DMS 273 treated with DMSO at 0.1 percent for 48 hours (cell line): ENCODE results near the gene LCN6.
"Not testable (repeated sequence)": the region's sequence is repeated elsewhere in the genome, so short reads cannot be mapped to it uniquely, and the experiment has no call there.

ENCODE experiments used
- DNase-seq: peaks from one replicate; lab custom pipeline; 2025; lab: John Stamatoyannopoulos, UW

The LCN6 gene

DNA sequence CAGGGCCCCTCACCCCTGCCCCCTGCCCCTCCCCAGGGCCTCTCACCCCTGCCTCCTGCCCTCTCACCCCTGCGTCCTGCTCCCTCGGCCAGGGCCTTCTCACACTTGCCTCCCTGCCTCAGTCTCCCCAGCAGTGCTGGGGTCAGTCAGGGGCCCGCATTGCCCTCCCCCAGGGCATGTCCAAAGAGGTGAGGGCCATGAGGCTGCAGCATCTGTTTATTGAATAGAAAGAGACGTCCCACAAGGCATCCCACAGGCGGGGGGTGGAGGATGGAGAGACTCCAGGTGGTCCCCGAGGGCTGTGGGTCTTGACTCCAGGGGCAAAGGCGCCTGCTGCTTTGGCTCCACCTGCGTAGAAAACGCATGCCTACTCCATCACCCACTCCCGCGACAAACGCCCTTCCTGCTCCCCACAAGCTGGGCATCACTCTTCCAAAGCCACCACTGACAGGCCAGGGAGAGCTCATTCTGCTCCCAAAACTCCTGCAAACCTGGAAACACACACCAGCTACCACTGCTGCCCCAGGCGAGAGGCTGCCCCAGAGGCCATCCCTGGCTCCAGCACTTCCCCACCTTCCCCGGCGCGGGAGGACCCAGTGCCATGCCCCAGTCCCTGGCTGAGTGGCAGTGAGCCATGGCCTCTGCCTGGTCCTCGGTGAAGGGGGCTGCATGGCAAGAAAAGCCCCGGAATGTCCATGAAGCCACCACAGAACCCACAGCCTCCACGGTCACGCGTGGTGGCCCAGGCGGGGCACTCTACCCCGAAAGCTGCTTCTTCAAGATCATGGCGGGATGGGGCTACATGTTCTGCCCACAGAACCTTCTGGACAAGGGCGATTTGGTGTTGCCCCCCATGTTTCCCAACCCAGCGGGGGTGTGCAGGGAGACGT lies 11.4 kb upstream of the LCN6 start:
- no peak for DNase-seq

DNA sequence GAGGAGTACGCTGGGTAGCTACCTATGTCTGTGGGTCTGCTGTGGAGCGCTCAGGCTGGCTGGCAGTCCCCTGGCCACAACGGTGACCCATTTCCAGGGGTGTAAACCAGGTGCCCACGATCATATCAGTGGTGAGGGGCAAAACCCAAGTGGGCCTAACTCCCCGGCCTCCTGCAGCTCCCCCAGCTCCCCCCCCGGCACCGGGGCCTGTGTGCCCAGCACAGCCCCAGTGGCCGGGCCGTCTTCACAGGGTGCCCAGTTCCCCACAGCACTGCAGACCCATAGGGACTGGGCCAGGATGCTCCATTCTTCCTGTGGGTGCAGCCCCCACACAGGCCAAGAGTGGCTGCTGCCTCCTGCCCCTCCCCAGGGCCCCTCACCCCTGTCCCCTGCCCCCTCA lies 10.7 kb upstream of the LCN6 start:
- DNase-seq = no peak

DNA sequence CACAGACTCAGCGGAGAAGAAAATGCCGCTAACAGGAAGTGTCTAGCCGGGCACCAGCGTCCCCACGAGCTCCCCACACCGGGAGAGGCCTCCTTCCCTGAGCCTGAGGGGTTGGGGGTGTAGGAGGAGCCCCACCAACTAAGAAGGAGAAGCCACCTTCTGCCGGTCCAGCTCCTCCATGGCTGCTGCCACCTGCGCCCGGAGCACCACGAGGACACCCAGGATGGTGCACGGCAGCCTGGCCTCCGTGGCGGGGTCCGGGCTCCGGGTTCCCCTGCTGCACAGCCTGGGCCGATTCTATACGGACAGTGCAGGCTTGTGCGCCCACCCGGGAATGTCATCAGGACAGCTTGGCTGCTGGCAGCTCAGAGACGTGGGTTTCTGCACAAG lies 9.4 kb upstream of the LCN6 start:
- no peak for DNase-seq

DNA sequence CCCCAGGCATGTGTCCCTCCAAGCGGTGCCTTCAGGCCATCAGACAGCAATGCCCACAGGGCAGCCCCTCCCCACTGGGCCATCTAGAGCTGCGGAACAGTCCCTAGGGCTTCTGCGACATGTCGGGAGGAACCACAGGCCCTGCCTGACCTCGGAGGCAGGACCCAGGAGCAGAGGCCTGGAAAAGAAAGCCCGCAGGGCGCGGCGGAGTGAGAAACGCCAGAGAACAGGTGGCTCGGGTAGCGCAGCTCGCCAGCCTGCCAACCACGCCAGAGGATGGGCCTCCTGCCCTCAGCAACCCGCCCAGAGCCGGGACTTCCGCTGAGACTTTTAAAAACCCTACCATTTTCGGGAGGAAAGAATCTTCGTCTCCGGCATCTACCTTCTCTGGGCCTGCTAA lies 9.0 kb upstream of the LCN6 start:
- DNase-seq = no peak

DNA sequence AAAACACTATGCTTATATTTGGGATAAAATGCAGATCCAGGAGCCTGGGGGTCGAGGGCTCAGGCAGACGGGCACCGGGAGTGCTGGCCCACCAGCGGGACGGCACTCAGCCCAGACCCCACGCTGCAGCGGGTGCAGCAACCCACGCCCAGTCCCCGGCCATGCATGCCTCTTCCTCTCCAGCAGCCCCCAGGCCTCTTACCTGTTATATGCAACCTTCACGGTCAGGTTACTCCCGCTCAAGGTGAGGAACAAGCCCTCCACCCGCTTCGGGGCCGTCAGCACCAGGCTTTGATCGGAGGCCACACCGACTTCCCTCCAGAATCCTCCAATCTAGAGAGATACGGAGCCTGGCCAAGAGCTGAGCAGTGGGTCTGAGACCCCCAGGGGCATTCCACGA lies 8.5 kb upstream of the LCN6 start:
- DNase-seq = no peak

DNA sequence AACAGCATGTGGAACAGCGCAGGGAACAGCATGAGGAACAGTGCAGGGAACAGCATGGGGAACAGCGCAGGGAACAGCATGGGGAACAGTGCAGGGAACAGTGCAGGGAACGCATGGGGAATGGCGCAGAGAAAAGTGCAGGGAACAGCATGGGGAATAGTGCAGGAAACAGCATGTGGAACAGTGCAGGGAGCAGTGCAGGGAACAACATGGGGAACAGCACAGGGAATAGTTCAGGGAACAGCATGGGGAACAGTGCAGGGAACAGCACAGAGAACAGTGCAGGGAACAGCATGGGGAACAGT lies 7.8 kb upstream of the LCN6 start:
- no peak for DNase-seq

DNA sequence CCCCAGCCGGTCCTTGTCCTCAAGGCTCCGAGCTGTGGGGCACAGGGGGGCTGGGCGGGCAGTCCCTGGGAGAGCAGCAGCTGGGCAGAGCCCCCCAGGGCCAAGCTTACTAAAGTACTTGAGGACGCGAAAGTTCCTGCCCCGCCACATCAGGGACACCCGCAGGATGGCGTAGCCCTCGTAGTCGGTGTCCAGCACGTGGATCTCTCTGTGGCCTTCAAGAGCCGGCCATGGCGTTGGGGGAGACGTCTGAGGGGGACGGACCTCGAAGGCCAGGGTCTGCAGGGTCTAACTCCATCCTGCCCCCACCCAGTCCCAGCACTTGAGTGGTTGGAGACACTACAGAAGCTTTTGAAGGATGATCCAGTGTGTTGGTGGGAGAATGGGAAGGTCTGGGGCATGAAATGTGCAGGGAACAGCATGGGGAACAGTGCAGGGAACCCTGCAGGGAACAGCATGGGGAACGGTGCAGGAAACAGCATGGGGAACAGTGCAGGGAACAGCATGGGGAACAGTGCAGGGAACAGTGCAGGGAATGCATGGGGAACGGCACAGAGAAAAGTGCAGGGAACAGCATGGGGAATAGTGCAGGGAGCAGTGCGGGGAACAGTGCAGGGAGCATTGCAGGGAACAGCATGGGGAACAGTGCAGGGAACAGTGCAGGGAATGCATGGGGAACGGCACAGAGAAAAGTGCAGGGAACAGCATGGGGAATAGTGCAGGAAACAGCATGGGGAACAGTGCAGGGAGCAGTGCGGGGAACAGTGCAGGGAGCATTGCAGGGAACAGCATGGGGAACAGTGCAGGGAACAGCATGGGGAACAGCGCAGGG lies 7.2 kb upstream of the LCN6 start:
- not testable (repeated sequence) for DNase-seq

DNA sequence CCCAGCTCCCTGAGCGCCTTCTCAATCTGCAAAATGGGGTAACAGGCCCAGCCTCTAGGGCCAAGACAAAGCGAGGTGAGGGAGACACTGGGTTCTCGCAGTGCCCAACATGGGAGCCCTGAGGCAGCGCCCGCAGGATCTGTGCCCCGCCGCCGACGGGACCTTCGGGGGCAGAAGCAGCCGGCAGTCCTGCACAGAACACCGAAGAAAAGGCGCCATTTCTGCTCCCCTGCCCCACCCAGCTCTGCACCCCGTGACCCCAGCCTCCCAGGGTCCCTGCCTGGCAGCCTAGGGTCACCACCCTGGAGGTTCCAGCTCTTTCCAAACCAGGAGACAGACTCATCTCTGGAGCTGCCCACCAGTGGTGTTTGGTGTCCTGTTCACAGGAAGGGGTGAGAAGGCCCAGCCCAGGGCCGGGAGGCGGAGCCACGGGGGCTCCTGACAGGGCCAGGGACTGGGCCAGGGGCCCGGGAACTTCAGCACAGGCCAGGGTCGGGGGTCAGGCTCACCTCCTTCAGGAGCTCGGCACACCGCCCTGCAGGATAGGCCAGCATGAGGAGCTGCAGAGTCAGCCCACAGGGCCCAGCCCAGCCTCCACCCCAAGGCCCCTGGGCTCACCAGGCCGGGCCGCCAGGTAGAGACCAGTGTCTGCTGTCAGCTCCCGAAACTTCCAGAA lies 6.4 kb upstream of the LCN6 start:
- DNase-seq = no peak

DNA sequence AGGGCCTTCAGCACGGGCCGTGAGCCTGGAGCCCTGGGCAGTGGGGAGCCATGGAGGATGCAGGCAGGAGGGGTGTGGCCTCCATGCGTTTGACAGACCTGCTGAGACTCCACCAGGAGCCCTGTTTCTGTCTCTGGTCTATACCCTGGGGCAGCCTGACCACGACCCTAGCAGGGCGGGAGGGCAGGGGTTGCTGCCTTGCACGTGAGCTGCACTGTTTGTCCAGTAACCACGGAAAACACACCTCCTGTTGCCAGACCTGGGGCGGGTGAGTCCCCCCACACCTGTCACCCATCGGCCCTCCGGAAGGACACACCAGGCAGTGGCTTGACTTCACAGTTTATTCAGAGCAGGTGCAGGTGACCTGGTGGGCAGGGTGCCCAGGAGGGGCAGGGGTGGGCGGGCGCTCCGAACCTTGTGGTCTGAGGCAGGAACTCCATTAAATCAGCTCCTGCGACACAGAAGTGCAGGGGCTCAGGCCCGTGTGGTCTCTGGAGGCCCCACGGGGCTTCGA lies 5.8 kb upstream of the LCN6 start:
- DNase-seq = no peak

DNA sequence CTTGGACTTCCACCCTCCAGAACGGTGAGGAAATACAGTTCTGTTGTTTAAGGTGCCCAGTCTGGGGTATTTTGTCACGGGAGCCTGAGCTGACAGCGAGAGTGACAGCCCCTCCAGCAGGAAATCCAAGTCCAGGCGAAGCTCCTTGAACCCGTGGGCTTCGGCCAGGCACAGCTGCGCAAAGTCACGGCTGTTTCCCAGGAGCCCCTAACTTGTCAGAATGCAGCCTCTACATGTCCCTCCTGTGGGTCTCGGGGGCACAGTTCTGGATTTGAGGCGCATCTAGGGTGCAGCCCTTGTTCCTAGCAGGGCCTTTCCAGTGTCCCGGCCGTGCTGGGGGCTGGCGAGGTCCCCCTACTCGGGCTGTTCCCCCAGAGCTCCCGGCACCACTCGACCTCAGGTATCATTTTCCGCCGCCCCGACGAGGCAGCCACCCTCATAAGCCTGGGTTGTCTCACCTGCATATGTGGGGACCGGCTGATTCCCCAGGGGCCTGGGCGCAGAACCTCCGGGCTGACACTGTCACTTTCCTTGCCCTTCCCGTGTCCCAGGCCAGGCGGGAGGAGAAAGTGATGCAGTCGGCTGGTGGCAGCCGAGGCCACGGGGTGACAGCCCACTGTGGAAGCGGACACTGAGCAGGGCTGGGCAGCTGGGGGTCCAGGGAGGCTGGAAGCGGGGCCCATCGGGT lies 5.2 kb upstream of the LCN6 start:
- DNase-seq = no peak

DNA sequence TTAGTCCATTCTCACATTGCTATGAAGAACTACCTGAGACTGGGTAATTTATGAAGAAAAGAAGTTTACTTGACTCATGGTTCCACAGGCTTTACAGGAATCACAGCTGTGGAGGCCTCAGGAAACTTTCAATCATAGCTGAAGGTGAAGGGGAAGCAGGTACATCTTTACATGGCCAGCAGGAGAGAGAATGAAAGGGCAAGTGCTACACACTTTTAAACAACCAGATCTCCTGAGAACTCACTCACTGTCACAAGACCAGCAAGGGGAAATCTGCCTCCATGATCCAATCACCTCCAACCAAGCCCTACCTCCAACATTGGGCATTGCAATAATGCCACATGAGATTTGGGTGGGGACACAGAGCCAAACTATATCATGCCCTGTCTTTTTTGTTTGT lies 3.5 kb upstream of the LCN6 start:
- no peak for DNase-seq

DNA sequence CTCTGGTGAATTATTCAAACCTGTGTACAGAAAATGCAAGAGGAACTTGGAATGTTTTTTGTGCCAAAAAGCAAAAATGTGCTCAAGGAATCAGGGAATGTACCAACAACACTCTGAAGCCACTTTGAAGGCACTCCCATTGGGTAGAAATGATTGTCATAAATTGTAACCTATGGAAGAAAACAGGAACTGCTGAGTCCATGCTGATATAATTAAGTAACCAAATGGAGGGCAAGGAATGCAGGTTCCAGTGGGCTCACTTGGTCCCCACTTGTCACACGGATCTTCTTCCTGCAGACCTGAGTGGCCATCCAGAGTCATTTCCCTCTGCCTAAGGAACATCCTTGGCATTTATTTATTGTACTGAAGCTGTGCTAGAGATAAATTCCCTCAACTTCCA lies 2.9 kb upstream of the LCN6 start:
- no peak for DNase-seq

DNA sequence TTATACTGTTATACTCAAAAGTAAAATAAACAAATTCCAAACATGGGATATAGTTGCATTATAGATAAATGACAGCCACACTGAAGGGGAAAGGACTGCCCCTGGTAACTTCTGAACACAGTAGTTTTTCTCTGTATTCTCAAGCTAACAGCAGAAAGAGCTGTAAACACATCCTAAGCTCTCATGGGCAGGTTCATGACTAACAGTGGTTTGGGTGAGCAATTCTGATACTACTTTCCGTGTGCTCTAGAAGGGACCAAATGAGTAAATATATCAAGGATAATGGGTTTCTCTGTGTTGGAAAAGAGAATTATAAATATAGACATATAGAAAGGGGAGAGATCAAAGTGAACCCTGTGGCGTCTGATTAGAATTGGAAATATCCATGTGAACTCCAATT lies 2.2 kb upstream of the LCN6 start:
- no peak for DNase-seq

DNA sequence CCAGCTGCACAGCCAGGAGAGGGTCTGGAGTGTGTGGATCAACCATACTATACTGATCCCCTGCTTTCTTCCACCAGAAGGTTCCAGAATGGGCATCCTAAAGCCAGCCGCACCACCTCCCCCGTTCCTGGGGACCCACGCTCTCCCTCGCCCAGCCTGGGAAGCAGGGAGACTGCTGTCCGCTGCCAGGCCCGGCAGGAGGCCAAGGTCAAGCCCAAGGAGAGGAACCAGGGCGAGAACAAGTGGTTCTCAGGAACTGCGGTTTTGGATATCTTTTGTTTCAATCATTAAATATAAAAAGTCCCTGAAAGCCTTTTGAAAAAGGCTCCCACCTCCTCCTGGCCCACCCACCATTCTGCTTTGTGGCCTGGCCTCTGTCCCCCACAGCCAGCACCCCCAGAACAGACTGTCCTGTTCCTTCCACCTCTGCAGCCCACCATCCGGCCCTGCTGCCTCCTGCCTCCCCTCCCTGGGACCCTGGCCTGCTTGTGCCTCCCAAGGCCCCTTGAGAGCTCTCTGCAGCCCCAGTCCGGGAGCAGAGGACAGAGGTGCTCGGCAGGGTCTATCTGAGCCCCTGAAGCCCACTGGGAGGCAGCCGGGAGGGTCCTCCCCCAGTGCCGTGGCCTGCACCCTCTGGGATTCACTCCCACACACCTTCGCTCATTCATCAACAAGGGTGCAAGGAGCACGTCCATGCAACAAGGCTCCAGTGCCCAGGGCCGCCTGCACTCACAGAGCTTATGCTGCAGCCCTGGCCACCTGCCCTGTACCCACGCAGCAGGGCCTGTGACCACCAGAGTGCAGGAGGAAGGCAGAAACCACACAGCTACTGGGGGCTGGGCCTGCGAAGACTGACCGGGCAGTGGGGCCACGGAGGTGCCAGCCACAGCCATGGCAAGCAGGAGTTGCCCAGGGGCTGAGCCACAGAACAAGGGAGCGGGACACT lies 614 bp upstream of the LCN6 start:
- no peak for DNase-seq

DNA sequence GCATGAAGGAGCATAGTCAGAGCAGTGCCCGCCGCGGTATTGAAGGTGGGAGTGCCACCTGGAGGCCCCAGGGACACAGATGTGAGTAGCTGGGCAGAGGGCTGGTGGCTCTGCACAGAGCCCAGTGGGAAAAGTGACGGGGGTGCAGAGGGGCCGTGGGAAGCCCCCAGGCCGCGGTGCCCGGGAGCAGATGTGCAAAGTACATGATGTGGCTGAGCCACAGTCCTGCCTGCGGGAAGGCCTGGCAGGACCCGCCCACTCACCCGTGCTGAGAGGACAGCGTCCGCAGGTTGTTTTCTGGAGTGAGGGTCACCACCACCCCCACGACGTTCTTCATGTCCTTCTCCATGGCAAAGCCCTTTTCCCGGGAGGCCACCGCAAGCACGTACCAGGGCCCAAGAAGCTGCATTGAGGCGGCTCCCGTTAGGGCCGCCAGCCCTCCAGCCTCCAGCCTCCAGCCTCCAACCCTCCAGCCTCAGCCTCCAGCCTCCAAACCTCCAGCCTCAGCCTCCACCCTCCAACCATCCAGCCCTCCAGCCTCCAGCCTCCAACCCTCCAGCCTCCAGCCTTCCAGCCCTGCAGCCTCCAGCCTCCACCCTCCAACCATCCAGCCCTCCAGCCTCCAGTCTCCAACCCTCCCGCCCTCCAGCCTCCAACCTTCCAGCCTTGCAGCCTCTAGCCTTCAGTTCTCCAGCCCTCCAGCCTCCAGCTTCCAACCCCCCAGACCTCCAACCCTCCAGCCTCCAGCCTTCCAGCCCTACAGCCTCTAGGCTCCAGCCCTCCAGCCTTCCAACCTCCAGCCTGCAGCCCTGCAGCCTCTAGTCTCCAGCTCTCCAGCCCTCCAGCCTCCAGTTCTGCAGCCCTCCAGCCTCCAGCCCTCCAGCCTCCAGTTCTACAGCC lies 914 bp downstream of the LCN6 start:
- no peak for DNase-seq

DNA sequence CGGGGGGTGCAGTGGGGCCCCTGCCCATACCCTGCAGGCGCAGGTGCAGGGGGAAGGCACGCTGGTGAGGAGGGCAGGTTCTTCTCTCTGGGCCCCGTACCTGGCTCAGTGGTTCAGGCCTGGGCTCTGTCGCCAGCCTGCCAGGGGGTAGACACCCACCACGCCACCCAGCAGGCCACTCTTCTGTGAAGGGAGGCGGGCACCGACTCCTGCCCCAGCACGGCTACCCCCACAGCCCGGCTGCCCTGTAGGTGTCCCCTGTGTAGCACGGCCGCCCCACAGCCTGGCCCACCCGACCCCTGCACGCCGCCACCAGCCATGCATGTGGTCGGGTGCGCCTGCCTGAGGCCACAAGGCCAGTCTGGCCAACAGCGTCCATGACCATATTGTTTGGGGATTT lies 1.7 kb downstream of the LCN6 start:
- no peak for DNase-seq

DNA sequence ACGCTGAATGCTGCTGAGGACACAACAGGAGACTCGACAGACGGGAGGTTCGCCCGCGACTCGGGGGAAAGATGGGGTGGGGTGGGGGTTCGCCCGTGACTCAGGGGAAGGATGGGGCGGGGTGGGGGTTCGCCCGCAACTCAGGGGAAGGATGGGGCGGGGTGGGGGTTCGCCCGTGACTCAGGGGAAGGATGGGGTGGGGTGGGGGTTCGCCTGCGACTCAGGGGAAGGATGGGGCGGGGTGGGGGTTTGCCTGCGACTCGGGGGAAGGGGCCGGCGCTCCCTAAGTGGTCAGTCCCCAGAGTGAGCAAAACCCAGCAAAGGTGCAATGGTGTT lies 2.2 kb downstream of the LCN6 start:
- DNase-seq = no peak

DNA sequence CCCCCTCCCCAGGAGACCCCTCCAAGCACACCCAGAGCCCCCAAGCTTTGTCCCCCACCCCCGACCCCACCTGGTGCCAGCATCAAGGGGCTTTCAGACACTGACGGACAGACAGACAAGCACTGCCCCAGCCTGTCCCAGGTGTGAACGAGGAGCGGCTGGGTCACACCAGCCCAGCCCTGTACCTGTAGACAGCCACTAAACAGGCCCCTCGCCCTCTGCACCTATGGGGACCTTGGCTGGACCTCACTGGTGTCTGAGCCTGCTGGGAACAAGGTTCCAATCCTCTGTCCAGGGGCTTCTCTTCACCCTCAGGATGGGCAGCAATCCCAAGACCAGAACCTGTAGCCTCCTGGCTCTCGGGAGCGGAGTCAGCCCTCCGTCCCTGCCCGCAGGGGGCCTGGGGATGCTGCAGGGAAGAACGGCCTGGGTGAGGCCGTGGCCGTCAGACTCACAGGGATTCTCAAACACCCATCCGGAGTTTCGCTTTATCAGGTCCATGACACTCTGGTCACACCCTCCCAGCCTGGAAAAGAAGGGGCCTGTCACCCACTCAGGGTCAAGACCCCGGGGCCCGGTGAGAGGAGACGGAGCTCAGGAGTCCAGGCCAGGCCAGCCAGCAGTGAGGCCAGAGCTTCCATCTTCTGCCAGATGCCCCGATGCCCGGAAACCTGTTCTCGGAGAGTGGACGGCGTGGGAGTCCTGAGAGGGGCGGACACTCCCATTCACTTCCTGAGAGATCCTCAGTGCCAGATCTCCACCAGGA lies 2.8 kb downstream of the LCN6 start:
- no peak for DNase-seq

DNA sequence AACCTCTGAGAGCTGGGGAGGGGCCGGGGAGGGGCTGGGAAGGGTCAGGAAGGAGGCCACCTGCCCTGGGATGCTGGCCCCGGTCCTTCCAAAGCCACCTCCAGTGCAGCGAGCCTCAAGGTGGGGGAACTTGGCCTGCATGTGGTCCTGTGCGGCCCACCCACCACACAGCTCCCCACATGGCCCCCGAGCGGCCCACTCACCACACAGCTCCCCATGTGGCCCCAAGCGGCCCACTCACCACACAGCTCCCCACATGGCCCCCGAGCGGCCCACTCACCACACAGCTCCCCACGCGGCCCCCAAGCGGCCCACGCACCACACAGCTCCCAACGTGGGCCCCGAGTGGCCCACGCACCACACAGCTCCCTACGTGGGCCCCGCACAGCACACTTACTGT lies 3.6 kb downstream of the LCN6 start:
- DNase-seq = no peak
